MCF 10A (cell line): ENCODE results near the gene TTLL5. TPM values are rescaled to one million over a fixed set of nuclear protein-coding genes. Genes with fewer than 3 reads are reported as not detected.

Source experiments
- BruUV-seq: library from RNA; stranded (reverse); fragments of 400-500 nt; replicated peaks from 2 replicates; lab custom pipeline; 2021; lab: Mats Ljungman, UMichigan
- CTCF ChIA-PET: fragments of 300-600 bp; sonication (Branson Sonifier 250); formaldehyde crosslinking; extraction: SDS; loops from one replicate; lab custom pipeline; 2021; ENCODE audit warnings: antibody characterized with exemption, inconsistent platforms; lab: Yijun Ruan, JAX
- POLR2A ChIA-PET: fragments of 300-600, 350-650 bp; sonication (Branson Sonifier 250); formaldehyde crosslinking; extraction: SDS; loops from one replicate; lab custom pipeline; 2020; ENCODE audit warnings: antibody characterized with exemption, inconsistent platforms; lab: Yijun Ruan, JAX
- DNase-seq: peaks from one replicate; pipeline ENCODE4 v3.0.0-alpha.2; 2018; ENCODE audit not compliant: unreplicated experiment
- H3K27ac Mint-ChIP-seq: one replicate; pipeline ENCODE4 v1.8.0; 2022; ENCODE audit warnings: mild to moderate bottlenecking, low read depth, mixed read lengths; ENCODE audit not compliant: unreplicated experiment
- H3K27me3 Mint-ChIP-seq: one replicate; pipeline ENCODE4 v1.8.0; 2022; ENCODE audit warnings: mixed read lengths; ENCODE audit not compliant: insufficient read depth, unreplicated experiment
- H3K36me3 Mint-ChIP-seq: one replicate; pipeline ENCODE4 v1.8.0; 2022; ENCODE audit warnings: mild to moderate bottlenecking, moderate library complexity, mixed read lengths; ENCODE audit not compliant: insufficient read depth, unreplicated experiment
- H3K4me1 Mint-ChIP-seq: one replicate; pipeline ENCODE4 v1.8.0; 2022; ENCODE audit warnings: mixed read lengths; ENCODE audit not compliant: insufficient read depth, unreplicated experiment
- H3K4me3 Mint-ChIP-seq: one replicate; pipeline ENCODE4 v1.8.0; 2022; ENCODE audit warnings: mild to moderate bottlenecking, moderate library complexity, mixed read lengths; ENCODE audit not compliant: unreplicated experiment
- H3K9me3 Mint-ChIP-seq: one replicate; pipeline ENCODE4 v1.8.0; 2022; ENCODE audit warnings: mixed read lengths; ENCODE audit not compliant: unreplicated experiment
- intact Hi-C: fragments of 100-400 bp; cut with micrococcal nuclease; formaldehyde crosslinking; loops from 2 replicates; pipeline ENCODE4 v1.14.1; 2022
- total RNA-seq: library from RNA; stranded (reverse); gene quantifications from 2 replicates; pipeline ENCODE4 v1.2.3, GENCODE V29; 2022
- TF ChIP-seq, protein P1 (sequence below): fragments of 200-600 bp; IDR thresholded peaks from one replicate; pipeline ENCODE4 v1.8.0; 2022; ENCODE audit warnings: antibody characterized with exemption, mild to moderate bottlenecking; ENCODE audit not compliant: unreplicated experiment

The TTLL5 gene
- total RNA-seq, 1 experiment from 2014 or later, result 31.7 TPM

- ChIA-PET POLR2A (interaction anchor here (1.6 kb wide), 1 partner anchor 144 kb away, joined by 4 read pairs; no protein-coding TSS in a partner anchor), CTCF (interaction anchor here (0.6 to 1.0 kb wide), 4 partner anchors 15 to 1281 kb away, joined by 3 to 4 read pairs (median 3); no protein-coding TSS in a partner anchor)
- no peak overlapping the region for H3K4me3 Mint-ChIP-seq
- BruUV-seq, result no TSS peak
- no peak overlapping the region for H3K27ac Mint-ChIP-seq
- no peaks in the 10 kb centered on the region for H3K9me3 Mint-ChIP-seq
- peaks cover 35% of the 10 kb centered on the region for H3K36me3 Mint-ChIP-seq
- no peak for DNase-seq
- no peaks in the 10 kb centered on the region for H3K27me3 Mint-ChIP-seq
- intact Hi-C loops, result no loop called here
- peaks cover 8% of the 10 kb centered on the region for H3K4me1 Mint-ChIP-seq
- TF ChIP-seq, protein P1, sequence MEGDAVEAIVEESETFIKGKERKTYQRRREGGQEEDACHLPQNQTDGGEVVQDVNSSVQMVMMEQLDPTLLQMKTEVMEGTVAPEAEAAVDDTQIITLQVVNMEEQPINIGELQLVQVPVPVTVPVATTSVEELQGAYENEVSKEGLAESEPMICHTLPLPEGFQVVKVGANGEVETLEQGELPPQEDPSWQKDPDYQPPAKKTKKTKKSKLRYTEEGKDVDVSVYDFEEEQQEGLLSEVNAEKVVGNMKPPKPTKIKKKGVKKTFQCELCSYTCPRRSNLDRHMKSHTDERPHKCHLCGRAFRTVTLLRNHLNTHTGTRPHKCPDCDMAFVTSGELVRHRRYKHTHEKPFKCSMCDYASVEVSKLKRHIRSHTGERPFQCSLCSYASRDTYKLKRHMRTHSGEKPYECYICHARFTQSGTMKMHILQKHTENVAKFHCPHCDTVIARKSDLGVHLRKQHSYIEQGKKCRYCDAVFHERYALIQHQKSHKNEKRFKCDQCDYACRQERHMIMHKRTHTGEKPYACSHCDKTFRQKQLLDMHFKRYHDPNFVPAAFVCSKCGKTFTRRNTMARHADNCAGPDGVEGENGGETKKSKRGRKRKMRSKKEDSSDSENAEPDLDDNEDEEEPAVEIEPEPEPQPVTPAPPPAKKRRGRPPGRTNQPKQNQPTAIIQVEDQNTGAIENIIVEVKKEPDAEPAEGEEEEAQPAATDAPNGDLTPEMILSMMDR, result no peak
These were observed 63.6 kb downstream of the TTLL5 start for GRCh38 chr14:75724414-75725204.

DNA sequence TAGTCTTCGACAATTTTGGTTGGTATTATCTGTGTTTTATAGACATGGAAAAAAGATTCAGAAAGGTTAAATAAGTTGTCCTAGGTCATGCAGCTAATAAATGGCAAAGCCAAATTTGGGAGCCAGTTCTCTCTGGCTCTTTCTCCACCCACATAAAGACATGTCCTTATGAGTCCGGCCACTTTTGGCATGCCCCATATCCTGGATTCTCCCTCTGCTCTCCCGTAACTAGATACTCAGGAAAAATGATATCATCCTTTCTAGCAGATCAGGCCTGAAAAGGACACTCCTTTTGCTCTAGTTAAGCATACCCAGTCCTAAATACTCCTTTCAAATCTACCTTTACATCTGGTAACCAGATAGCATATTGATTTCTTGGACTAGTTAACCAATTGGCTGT, 64.4 kb downstream of the TTLL5 start:
- no peaks in the 10 kb centered on the region for H3K27me3 Mint-ChIP-seq

GRCh38 chr14:75726321-75726720, 65.3 kb downstream of the TTLL5 start:
- TF ChIP-seq, protein P1, result no peak
- POLR2A ChIA-PET, result no interaction called here
- CTCF ChIA-PET, result interaction anchor here (0.9 to 1.0 kb wide), 3 partner anchors 15 to 926 kb away, joined by 3 to 4 read pairs (median 4); no protein-coding TSS in a partner anchor
- Mint-ChIP-seq H3K9me3 (no peaks in the 10 kb centered on the region), H3K36me3 (peaks cover 29% of the 10 kb centered on the region), H3K27me3 (no peaks in the 10 kb centered on the region), H3K4me3 (no peak overlapping the region), H3K27ac (no peak overlapping the region), H3K4me1 (no peaks in the 10 kb centered on the region)
- no peak for DNase-seq
- no TSS peak for BruUV-seq
- intact Hi-C loops, result no loop called here

More for the DNA sequence above, 64.4 kb downstream of the TTLL5 start:
- ChIA-PET CTCF (interaction anchor here (0.9 to 1.0 kb wide), 2 partner anchors 15 to 927 kb away, joined by 3 to 4 read pairs; no protein-coding TSS in a partner anchor), POLR2A (no interaction called here)
- DNase-seq, result no peak
- TF ChIP-seq, protein P1, result no peak
- no peak overlapping the region for H3K4me3 Mint-ChIP-seq
- peaks cover 29% of the 10 kb centered on the region for H3K36me3 Mint-ChIP-seq
- intact Hi-C loops, result no loop called here
- H3K27ac Mint-ChIP-seq, result no peak overlapping the region
- peaks cover 8% of the 10 kb centered on the region for H3K4me1 Mint-ChIP-seq
- no TSS peak for BruUV-seq
- H3K9me3 Mint-ChIP-seq, result no peaks in the 10 kb centered on the region

DNA sequence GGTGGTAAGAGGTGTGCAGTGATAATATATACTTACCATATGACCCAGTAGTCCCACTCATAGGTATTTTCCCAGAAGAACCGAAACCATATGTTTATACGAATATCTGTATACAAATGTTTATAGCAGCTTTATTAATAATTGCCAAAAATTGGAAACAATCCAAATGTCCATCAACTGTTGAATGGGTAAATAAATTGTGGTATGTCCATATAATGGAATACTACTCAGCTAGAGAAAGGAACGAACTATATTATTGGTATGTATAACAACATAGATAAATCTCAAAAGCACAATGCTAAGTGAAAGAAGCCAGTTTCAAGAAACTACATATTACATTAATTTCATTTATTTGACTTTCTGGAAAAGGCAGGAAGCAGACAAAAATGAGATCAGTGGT, 66.1 kb downstream of the TTLL5 start:
- TF ChIP-seq, protein P1, result no peak
- ChIA-PET POLR2A (no interaction called here), CTCF (interaction anchor here (0.9 kb wide), 1 partner anchor 18 kb away, joined by 4 read pairs; no protein-coding TSS in a partner anchor)
- no TSS peak for BruUV-seq
- Mint-ChIP-seq H3K27ac (no peak overlapping the region), H3K36me3 (peaks cover 26% of the 10 kb centered on the region), H3K27me3 (no peaks in the 10 kb centered on the region), H3K4me1 (no peaks in the 10 kb centered on the region), H3K9me3 (no peaks in the 10 kb centered on the region), H3K4me3 (no peak overlapping the region)
- intact Hi-C loops, result no loop called here
- no peak for DNase-seq
